Measurements from ENCODE around the gene CC2D1A. TPM values are rescaled to one million over a fixed set of nuclear protein-coding genes. Genes with fewer than 3 reads are reported as not detected.

Gene CC2D1A
- total RNA-seq, 4 donors from 2014 or later = 22.3 to 44.9 (median 33.7) TPM

DNA sequence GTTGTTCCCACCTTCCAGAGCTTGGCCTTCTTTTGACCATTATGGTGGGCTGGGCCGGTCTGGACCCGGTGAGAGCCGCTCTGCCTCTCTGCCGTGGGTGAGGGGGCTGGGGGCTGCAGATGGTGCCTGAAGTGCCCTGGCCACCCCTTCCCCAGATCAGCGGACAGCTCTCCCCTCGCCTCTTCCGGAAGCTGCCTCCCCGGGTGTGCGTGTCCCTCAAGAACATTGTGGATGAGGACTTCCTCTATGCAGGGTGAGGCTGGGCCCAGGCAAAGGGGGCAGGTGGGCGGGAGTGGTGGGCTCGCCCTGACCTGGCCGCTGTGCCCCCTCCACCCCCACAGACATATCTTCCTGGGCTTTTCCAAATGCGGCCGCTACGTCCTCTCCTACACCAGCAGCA lies 48.2 kb downstream of the CC2D1A start:
- H3K4me3 ChIP-seq = no peak overlapping the region
- H3K27me3 ChIP-seq = no peaks in the 10 kb centered on the region
- peaks cover 0 to 36% of the 10 kb centered on the region in 2 donors for H3K36me3 ChIP-seq
- in situ Hi-C loops (cut with MboI; ENCODE audit: low sequenced_read_pairs in 4 of 4) (loop anchor here in 1 of 4 donors (5.0 kb wide), 1 partner anchor 48 kb away; no protein-coding TSS in a partner anchor), intact Hi-C loops (cut with DNase I; ENCODE audit: low total_unique reads) (no loop called here)
- TF ChIP-seq POLR2A (IDR thresholded peaks at IDR 0.05) = no peak
- TF ChIP-seq, protein P1, sequence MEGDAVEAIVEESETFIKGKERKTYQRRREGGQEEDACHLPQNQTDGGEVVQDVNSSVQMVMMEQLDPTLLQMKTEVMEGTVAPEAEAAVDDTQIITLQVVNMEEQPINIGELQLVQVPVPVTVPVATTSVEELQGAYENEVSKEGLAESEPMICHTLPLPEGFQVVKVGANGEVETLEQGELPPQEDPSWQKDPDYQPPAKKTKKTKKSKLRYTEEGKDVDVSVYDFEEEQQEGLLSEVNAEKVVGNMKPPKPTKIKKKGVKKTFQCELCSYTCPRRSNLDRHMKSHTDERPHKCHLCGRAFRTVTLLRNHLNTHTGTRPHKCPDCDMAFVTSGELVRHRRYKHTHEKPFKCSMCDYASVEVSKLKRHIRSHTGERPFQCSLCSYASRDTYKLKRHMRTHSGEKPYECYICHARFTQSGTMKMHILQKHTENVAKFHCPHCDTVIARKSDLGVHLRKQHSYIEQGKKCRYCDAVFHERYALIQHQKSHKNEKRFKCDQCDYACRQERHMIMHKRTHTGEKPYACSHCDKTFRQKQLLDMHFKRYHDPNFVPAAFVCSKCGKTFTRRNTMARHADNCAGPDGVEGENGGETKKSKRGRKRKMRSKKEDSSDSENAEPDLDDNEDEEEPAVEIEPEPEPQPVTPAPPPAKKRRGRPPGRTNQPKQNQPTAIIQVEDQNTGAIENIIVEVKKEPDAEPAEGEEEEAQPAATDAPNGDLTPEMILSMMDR (IDR thresholded peaks at IDR 0.05 in 4 of 5, conservative IDR thresholded peaks at IDR 0.05 in 1 of 5) = no peak
- DNase-seq = no peak
- H3K27ac ChIP-seq = no peak overlapping the region
- no peak for ATAC-seq
- H3K4me1 ChIP-seq = peaks cover 20 to 28% of the 10 kb centered on the region in 2 donors
- no peaks in the 10 kb centered on the region for H3K9me3 ChIP-seq

DNA sequence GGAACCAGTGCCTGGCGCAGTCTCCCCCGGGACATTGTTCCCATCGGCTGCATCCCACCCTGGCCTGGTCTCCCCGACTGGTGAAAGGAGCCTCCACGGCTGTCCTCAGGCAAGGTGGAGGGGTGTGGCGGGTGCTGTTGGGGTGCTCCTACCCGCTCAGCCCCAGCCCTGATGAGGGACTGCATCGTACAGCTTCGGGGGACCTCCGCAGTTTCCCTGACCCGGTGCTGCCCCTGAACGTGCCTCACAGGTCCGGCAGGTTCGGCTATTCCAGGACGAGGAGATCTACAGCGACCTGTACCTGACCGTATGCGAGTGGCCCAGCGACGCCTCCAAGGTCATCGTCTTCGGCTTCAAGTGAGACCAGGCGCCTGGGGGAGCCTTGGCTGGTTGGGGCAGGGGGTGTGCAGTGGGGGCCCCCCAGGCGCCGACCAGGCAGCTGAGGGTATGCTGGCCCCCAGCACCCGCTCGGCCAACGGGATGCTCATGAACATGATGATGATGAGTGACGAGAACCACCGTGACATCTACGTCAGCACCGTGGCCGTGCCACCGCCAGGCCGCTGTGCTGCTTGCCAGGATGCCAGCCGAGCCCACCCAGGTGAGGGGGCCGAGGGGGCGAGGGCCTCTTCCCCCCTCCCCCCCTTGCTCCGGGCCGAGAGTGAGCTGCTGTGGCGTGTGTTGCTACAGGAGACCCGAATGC lies 49.8 kb downstream of the CC2D1A start:
- intact Hi-C loops (cut with DNase I; ENCODE audit: low total_unique reads) = no loop called here
- ATAC-seq (no peak), DNase-seq (no peak)
- H3K4me1 ChIP-seq = peaks cover 20 to 28% of the 10 kb centered on the region in 2 donors
- peaks cover 0 to 51% of the 10 kb centered on the region in 2 donors for H3K36me3 ChIP-seq
- no peaks in the 10 kb centered on the region for H3K27me3 ChIP-seq
- H3K9me3 ChIP-seq = no peaks in the 10 kb centered on the region
- in situ Hi-C loops (cut with MboI; ENCODE audit: low sequenced_read_pairs in 4 of 4) = no loop called here
- TF ChIP-seq, protein P1 (IDR thresholded peaks at IDR 0.05 in 4 of 5, conservative IDR thresholded peaks at IDR 0.05 in 1 of 5) = no peak
- TF ChIP-seq POLR2A (IDR thresholded peaks at IDR 0.05) = no peak
- peak overlapping the region in 2 of 4 donors; percentile 72 to 77 for H3K27ac ChIP-seq
- H3K4me3 ChIP-seq = no peak overlapping the region

DNA sequence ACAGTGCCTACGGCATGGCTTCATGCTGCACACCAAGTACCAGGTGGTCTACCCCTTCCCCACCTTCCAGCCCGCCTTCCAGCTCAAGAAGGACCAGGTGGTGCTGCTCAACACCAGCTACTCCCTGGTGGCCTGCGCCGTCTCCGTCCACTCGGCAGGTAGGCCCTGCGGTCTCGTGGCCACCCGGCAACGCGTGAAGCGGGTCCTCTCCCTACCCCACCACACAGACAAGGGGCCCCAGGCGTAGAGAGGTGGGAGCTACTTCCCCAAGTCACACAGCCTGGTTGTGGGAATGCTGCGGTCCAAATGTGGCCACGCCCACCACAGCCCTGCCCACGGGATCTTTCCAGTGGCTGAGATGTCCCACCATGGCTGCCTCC lies 50.4 kb downstream of the CC2D1A start:
- intact Hi-C loops (cut with DNase I; ENCODE audit: low total_unique reads) (no loop called here), in situ Hi-C loops (cut with MboI; ENCODE audit: low sequenced_read_pairs in 4 of 4) (no loop called here)
- Histone ChIP-seq H3K27me3 (no peaks in the 10 kb centered on the region), H3K9me3 (no peaks in the 10 kb centered on the region), H3K4me3 (no peak overlapping the region), H3K36me3 (peaks cover 0 to 56% of the 10 kb centered on the region in 2 donors), H3K27ac (peak overlapping the region; percentile 44 to 77 (median 74)), H3K4me1 (peaks cover 20 to 28% of the 10 kb centered on the region in 2 donors)
- TF ChIP-seq, protein P1 (IDR thresholded peaks at IDR 0.05 in 4 of 5, conservative IDR thresholded peaks at IDR 0.05 in 1 of 5) = no peak
- TF ChIP-seq POLR2A (IDR thresholded peaks at IDR 0.05) = no peak
- no peak for ATAC-seq
- DNase-seq = no peak

DNA sequence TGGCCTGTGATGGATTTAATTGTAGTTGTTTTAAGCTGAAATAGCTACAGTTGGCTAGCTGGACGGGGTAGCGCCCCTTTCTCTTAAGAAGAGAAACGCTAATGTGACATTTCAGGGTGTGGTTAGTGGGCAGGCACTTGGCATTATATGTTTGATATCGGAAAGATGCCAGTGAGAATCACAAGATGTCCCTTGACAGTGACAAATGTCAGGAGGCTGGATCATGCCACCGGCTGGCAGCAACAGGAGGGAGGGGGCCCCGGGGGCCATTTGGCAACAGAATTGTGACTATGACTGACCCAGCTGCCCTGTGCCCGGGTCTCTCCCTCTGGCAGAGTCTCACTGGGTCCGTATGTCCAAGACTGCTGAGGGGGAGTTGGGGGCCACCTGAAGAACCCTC lies 51.0 kb downstream of the CC2D1A start:
- TF ChIP-seq, protein P1 (IDR thresholded peaks at IDR 0.05 in 4 of 5, conservative IDR thresholded peaks at IDR 0.05 in 1 of 5) = no peak
- no peak for TF ChIP-seq POLR2A (IDR thresholded peaks at IDR 0.05)
- peak; percentile 18 to 40 for ATAC-seq
- in situ Hi-C loops (cut with MboI; ENCODE audit: low sequenced_read_pairs in 4 of 4) = no loop called here
- DNase-seq = peak; percentile 27 to 71
- peak overlapping the region; percentile 44 to 77 (median 74) for H3K27ac ChIP-seq
- peaks cover 20 to 28% of the 10 kb centered on the region in 2 donors for H3K4me1 ChIP-seq
- intact Hi-C loops (cut with DNase I; ENCODE audit: low total_unique reads) = loop anchor here (1.0 kb wide), 1 partner anchor 30 kb away; no protein-coding TSS in a partner anchor
- no peaks in the 10 kb centered on the region for H3K9me3 ChIP-seq
- peaks cover 0 to 61% of the 10 kb centered on the region in 2 donors for H3K36me3 ChIP-seq
- H3K4me3 ChIP-seq = no peak overlapping the region
- H3K27me3 ChIP-seq = no peaks in the 10 kb centered on the region
